ENCODE results near the gene CHRNA9.

CHRNA9 gene

GRCh38 chr4:40395166-40395900 is 60.2 kb downstream of the CHRNA9 start:
- TF ChIP-seq EZH2phosphoT487 (conservative IDR thresholded peaks at IDR 0.05; ENCODE audit: low read length) (no peak), CTCF (IDR thresholded peaks at IDR 0.05; ENCODE audit: insufficient read depth, low read length, poor library complexity, severe bottlenecking) (no peak)
- Histone ChIP-seq H3K4me3 (ENCODE audit: insufficient read depth, low read length, poor library complexity, severe bottlenecking) (no peak overlapping the region), H3K4me2 (ENCODE audit: low read depth, low read length, poor library complexity, severe bottlenecking) (no peak overlapping the region), H3K9me2 (replicated peaks; ENCODE audit: insufficient read depth, low read length) (no peaks in the 10 kb centered on the region), H3K27me3 (ENCODE audit: low read length) (no peaks in the 10 kb centered on the region), H4K20me1 (ENCODE audit: low read depth, low read length) (no peaks in the 10 kb centered on the region), H3K27ac (ENCODE audit: low read depth, low read length) (no peak overlapping the region), H2AFZ (ENCODE audit: low read depth, low read length, severe bottlenecking) (no peak overlapping the region), H3K36me3 (ENCODE audit: low read length) (no peaks in the 10 kb centered on the region), H3K79me2 (ENCODE audit: insufficient read depth, low read length) (no peaks in the 10 kb centered on the region), H3F3A (ENCODE audit: insufficient read depth) (no peaks in the 10 kb centered on the region), H3K9me3 (ENCODE audit: insufficient read depth, low read length) (no peaks in the 10 kb centered on the region), H3K9ac (ENCODE audit: low read length) (no peak overlapping the region)

GRCh38 chr4:40395908-40396793 is 61.0 kb downstream of the CHRNA9 start:
- no peak overlapping the region for H2AFZ ChIP-seq (ENCODE audit: low read depth, low read length, severe bottlenecking)
- H3K27ac ChIP-seq (ENCODE audit: low read depth, low read length): no peak overlapping the region

GRCh38 chr4:40399578-40399977 is 64.4 kb downstream of the CHRNA9 start:
- no peaks in the 10 kb centered on the region for H3K9me2 ChIP-seq (replicated peaks; ENCODE audit: insufficient read depth, low read length)
- H3K4me3 ChIP-seq (ENCODE audit: insufficient read depth, low read length, poor library complexity, severe bottlenecking): no peak overlapping the region
- no peaks in the 10 kb centered on the region for H3K27me3 ChIP-seq (ENCODE audit: low read length)
- no peak overlapping the region for H3K4me2 ChIP-seq (ENCODE audit: low read depth, low read length, poor library complexity, severe bottlenecking)
- H3K79me2 ChIP-seq (ENCODE audit: insufficient read depth, low read length): no peaks in the 10 kb centered on the region
- no peaks in the 10 kb centered on the region for H3K9me3 ChIP-seq (ENCODE audit: insufficient read depth, low read length)
- no peaks in the 10 kb centered on the region for H4K20me1 ChIP-seq (ENCODE audit: low read depth, low read length)
- H2AFZ ChIP-seq (ENCODE audit: low read depth, low read length, severe bottlenecking): no peak overlapping the region
- TF ChIP-seq EZH2phosphoT487 (conservative IDR thresholded peaks at IDR 0.05; ENCODE audit: low read length): no peak
- no peak for TF ChIP-seq CTCF (IDR thresholded peaks at IDR 0.05; ENCODE audit: insufficient read depth, low read length, poor library complexity, severe bottlenecking)
- no peak overlapping the region for H3K9ac ChIP-seq (ENCODE audit: low read length)
- no peaks in the 10 kb centered on the region for H3K36me3 ChIP-seq (ENCODE audit: low read length)
- H3K27ac ChIP-seq (ENCODE audit: low read depth, low read length): no peak overlapping the region
- no peaks in the 10 kb centered on the region for H3F3A ChIP-seq (ENCODE audit: insufficient read depth)

More at GRCh38 chr4:40395908-40396793, 61.0 kb downstream of the CHRNA9 start:
- Histone ChIP-seq H3K9me3 (ENCODE audit: insufficient read depth, low read length) (no peaks in the 10 kb centered on the region), H3K36me3 (ENCODE audit: low read length) (no peaks in the 10 kb centered on the region), H3K9ac (ENCODE audit: low read length) (no peak overlapping the region), H3K27me3 (ENCODE audit: low read length) (no peaks in the 10 kb centered on the region), H3K79me2 (ENCODE audit: insufficient read depth, low read length) (no peaks in the 10 kb centered on the region), H3K4me3 (ENCODE audit: insufficient read depth, low read length, poor library complexity, severe bottlenecking) (no peak overlapping the region), H3K9me2 (replicated peaks; ENCODE audit: insufficient read depth, low read length) (no peaks in the 10 kb centered on the region), H3F3A (ENCODE audit: insufficient read depth) (no peaks in the 10 kb centered on the region), H4K20me1 (ENCODE audit: low read depth, low read length) (no peaks in the 10 kb centered on the region), H3K4me2 (ENCODE audit: low read depth, low read length, poor library complexity, severe bottlenecking) (no peak overlapping the region)
- TF ChIP-seq CTCF (IDR thresholded peaks at IDR 0.05; ENCODE audit: insufficient read depth, low read length, poor library complexity, severe bottlenecking): no peak
- no peak for TF ChIP-seq EZH2phosphoT487 (conservative IDR thresholded peaks at IDR 0.05; ENCODE audit: low read length)
